Measurements from ENCODE around the gene SLC52A1.
A peak's percentile ranks its signal among the peaks of the same experiment; 100 is the strongest.
"Not testable (repeated sequence)": the region's sequence is repeated elsewhere in the genome, so short reads cannot be mapped to it uniquely, and the experiment has no call there.

The SLC52A1 gene

DNA sequence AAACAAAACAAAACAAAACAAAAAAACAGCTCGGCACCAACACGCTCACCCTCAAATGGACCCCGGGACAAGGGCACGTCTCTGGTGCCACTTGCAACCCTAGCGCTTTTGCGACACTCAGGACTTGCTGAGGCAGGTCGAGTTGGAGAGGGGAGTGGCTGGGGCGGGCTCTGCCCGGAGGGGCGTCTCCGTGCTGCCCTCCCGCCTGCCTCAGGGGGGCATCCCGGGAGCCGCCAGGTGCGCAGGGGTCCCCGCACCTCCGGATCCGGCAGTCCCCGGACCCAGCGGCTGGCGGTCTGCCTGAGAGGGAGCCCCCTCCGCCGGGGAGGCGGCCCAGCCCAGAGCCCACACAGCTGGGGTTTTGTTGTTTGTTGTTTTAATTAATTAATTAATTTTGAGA, at the start of gene SLC52A1:
Gene SLC52A1 (minus strand): TSS at position 112 of the 400 bp plus-strand sequence. CDS start 820 bp downstream, outside the sequence.
- TF ChIP-seq, protein P1, sequence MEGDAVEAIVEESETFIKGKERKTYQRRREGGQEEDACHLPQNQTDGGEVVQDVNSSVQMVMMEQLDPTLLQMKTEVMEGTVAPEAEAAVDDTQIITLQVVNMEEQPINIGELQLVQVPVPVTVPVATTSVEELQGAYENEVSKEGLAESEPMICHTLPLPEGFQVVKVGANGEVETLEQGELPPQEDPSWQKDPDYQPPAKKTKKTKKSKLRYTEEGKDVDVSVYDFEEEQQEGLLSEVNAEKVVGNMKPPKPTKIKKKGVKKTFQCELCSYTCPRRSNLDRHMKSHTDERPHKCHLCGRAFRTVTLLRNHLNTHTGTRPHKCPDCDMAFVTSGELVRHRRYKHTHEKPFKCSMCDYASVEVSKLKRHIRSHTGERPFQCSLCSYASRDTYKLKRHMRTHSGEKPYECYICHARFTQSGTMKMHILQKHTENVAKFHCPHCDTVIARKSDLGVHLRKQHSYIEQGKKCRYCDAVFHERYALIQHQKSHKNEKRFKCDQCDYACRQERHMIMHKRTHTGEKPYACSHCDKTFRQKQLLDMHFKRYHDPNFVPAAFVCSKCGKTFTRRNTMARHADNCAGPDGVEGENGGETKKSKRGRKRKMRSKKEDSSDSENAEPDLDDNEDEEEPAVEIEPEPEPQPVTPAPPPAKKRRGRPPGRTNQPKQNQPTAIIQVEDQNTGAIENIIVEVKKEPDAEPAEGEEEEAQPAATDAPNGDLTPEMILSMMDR (IDR thresholded peaks at IDR 0.05; ENCODE audit: low read depth, low read length) = no peak
- in situ Hi-C loops (cut with HindIII; ENCODE audit: low sequenced_read_pairs) = no loop called here
- no peak within 1 kb of the TSS for H3K4me3 ChIP-seq (ENCODE audit: low read depth, low read length)
- no peak for DNase-seq (ENCODE audit: low read depth, low spot score)

DNA sequence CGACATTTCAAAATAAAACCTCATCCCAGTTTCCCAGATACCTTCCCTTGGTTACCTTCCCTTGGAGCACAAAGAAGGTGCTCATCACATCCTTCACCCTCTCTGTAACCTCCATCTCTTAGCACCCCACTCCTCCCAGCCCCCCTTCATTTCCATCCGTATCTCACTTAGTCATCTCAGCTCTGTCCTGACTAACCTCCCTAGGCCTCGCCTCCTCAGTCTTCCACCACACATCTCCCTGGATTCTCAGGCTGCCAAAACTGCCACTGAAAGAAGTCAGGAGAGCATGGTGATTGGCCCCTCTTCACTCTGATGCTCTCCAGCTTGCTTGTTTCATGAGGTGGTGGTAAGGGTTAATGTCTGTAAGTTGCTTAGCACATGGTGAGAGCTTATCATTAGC, 45.4 kb upstream of the SLC52A1 start:
- no peak for DNase-seq (ENCODE audit: low read depth, low spot score)
- in situ Hi-C loops (cut with HindIII; ENCODE audit: low sequenced_read_pairs) = no loop called here
- TF ChIP-seq, protein P1 (IDR thresholded peaks at IDR 0.05; ENCODE audit: low read depth, low read length) = no peak
- no peak overlapping the region for H3K4me3 ChIP-seq (ENCODE audit: low read depth, low read length)

DNA sequence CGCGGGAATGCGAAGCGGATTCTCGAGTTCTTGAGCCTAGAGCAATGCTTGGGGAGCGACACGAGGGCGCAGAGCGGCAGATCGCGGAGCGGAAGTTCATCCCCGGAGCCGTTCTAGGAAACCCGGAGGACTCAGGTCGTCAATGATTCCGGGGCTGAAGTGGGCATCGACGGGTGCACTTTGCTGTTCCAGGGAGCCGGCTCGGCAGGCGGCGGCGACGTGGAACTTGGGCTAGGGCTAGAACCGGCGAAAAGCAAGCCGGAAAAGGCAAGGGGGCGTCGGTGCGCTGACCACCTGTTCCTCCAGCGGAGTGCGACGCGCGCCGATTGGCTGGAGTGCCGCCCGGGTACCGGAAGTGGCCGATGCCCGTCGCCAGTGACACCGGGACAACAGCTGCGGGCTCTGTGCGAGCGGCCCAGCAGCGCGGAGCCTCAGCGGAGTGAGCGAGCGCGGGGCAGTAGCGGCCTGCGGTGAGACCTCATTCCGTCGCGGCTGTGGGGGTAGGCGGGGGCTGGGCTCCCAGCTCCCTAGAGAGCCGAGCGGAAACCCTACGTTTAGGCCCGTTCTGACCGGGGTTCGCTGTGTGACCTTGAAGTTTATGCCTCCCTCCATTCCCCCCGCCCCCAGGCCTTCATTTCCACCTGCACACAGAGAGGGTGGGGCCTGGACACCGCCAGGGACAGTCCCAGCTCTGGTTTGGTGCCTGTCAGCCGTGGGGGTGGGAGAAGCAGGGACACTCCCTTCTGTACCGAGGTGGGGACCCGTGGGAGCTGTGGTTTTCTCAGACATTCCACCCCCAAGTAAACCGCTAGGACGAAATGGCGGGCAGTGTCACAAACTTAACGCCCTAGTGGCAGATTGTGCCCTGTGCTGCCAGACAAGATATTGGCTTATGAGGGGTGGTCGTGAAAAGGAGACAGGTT, 43.1 kb upstream of the SLC52A1 start, which contains the start of gene ZFP3:
Gene ZFP3 (plus strand): TSS at position 362 of the 923 bp plus-strand sequence. CDS start 13,038 bp downstream, outside the sequence.
- TF ChIP-seq, protein P1 (IDR thresholded peaks at IDR 0.05; ENCODE audit: low read depth, low read length) = peak; percentile 6
- H3K4me3 ChIP-seq (ENCODE audit: low read depth, low read length) = peak within 1 kb of the TSS; percentile 68
- in situ Hi-C loops (cut with HindIII; ENCODE audit: low sequenced_read_pairs) = no loop called here
- DNase-seq (ENCODE audit: low read depth, low spot score) = peak; percentile 82

DNA sequence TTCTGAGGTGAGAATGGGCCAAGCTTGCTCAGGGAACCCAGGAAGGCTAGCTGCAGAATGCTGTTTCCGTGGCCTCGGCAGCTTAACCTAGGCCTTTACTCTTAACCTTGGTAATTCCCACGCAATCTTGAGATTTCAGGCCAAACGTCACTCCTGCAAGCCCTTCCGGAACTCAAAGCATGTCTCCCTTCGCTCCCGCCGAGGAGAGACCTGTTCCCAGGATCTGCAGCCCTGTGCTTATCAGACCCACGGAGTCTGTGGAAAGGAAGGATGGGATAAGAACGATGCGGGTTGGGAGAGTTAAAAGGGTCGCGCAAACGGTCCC, 42.5 kb upstream of the SLC52A1 start:
- in situ Hi-C loops (cut with HindIII; ENCODE audit: low sequenced_read_pairs) = no loop called here
- H3K4me3 ChIP-seq (ENCODE audit: low read depth, low read length) = peak overlapping the region; percentile 68
- TF ChIP-seq, protein P1 (IDR thresholded peaks at IDR 0.05; ENCODE audit: low read depth, low read length) = no peak
- no peak for DNase-seq (ENCODE audit: low read depth, low spot score)

DNA sequence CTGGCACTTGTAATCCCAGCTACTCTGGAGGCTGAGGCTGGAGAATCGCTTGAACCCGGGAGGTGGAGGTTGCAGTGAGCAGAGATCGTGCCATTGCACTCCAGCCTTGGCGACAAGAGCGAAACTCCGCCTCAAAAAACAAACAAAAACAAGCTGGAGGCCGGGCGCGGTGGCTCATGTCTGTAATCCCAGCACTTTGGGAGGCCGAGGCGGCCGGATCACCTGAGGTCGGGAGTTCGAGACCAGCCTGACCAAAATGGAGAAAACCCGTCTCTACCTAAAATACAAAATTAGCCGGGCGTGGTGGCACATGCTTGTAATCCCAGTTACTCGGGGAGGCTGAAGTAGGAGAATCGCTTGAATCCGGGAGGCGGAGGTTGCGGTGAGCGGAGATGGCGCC, 42.0 kb upstream of the SLC52A1 start:
- in situ Hi-C loops (cut with HindIII; ENCODE audit: low sequenced_read_pairs); DNase-seq (ENCODE audit: low read depth, low spot score); H3K4me3 ChIP-seq (ENCODE audit: low read depth, low read length): not testable (repeated sequence)

DNA sequence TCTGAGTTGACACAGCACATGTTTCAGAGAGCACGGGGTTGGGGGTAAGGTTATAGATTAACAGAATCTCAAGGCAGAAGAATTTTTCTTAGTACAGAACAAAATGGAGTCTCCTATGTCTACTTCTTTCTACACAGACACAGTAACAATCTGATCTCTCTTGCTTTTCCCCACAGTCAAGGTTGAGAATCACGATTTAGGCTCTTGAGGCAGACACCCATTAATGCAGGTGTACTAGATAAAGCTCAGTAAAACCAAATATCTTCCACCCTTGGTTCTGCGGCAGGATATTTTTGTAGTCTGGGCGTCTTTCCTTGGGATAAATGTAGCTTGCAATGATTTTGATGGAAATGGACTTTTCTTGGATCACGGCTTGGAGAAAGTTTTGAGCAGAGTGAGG, 40.2 kb upstream of the SLC52A1 start:
- H3K4me3 ChIP-seq (ENCODE audit: low read depth, low read length); DNase-seq (ENCODE audit: low read depth, low spot score); in situ Hi-C loops (cut with HindIII; ENCODE audit: low sequenced_read_pairs): not testable (repeated sequence)

DNA sequence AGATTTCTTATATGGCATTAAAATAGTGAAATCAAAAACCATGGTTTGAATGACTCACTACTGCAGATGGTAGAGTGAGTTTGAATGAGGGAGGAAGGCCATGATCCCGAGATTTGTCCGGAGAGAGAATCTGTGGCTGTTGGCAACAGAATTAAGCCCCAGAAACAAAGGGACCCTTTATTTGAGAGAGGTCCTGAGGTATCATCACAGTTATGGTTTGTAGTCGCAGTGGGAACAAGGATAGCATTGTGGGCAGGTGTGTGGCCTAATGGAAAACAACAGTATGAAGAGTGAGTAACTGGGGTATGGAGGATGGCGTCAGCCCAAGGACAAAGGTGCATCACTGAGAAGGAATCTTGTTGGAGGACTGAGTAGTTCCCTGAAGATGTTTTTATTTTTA, 34.5 kb upstream of the SLC52A1 start:
- in situ Hi-C loops (cut with HindIII; ENCODE audit: low sequenced_read_pairs) = no loop called here
- no peak overlapping the region for H3K4me3 ChIP-seq (ENCODE audit: low read depth, low read length)
- TF ChIP-seq, protein P1 (IDR thresholded peaks at IDR 0.05; ENCODE audit: low read depth, low read length) = no peak
- DNase-seq (ENCODE audit: low read depth, low spot score) = no peak
